Measurements from ENCODE around the gene KRTAP10-1.

Gene KRTAP10-1

DNA sequence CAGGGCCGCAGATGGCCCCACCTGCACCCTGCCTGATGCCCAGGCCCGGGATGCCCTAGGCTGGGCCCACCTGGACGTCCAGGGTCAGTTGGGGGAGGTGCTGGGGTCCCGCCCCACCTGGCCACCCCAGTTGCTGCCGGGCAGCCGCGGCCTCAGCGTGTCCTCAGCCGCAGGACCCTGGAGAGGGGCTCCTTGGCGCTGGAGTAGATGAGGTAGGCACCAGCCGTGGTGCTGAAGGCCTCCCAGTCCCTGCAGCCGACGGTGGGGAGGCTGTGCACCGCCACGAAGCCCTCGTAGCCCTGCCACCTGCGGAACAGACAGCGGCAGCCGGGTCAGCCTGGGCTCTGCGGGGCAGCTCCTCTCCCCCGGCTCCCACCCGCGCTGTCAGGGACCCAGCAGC lies 40.4 kb downstream of the KRTAP10-1 start:
- DNase-seq, result no peak

GRCh38 chr21:44499211-44499560 lies 40.8 kb downstream of the KRTAP10-1 start:
- DNase-seq, result no peak

DNA sequence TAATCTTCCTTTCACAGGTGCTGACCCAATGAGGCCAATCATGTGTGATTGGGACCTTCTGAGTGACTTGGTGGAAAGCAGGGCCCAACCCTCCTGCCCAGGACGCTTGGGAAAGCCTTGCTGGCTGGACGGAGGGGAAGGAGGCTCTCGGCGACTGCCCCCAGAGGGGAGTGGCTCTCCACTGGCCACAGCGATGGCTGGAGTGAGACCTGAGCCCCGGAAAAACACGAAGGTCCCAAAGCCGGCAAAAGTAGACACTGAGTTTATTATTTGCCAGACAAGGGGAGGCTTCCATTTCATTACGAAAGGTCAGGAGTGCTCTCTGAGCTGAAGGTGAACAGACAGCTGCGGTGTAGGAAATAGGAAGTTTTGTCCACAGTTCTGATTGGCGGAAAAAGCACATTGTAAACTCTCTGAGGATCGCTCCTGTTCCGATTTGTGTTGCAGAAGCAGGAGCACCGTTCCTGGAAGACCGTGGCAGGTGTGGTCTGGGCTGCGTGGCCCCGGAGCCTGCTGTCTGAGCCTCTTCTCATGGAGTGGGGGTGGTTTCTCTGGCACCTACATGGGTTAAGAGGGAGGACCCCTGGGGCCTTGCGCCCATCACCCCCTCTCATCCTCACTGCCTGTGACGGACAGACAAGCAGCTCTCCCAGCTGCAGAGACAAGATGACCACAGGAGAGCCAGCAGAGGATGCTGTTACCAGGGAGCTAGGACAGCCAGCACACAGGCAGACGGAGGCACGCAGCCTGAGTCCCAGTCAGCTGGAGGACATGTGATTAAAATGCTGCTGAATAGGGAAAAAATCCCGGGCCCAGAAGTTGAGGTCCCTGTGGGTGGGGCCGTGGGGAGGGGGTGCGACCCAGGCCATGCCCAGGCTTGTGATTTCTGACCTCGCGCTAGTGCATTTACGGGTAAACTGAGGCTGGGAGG lies 41.5 kb downstream of the KRTAP10-1 start:
- no peak for DNase-seq

GRCh38 chr21:44497703-44498126 lies 42.3 kb downstream of the KRTAP10-1 start:
- DNase-seq, result no peak

- no peak for DNase-seq
Observed at GRCh38 chr21:44496564-44497550, 43.1 kb downstream of the KRTAP10-1 start.

- no peak for DNase-seq
Observed at GRCh38 chr21:44495611-44496563, 44.1 kb downstream of the KRTAP10-1 start.

- DNase-seq, result no peak
Observed at GRCh38 chr21:44494956-44495355, 45.0 kb downstream of the KRTAP10-1 start.

DNA sequence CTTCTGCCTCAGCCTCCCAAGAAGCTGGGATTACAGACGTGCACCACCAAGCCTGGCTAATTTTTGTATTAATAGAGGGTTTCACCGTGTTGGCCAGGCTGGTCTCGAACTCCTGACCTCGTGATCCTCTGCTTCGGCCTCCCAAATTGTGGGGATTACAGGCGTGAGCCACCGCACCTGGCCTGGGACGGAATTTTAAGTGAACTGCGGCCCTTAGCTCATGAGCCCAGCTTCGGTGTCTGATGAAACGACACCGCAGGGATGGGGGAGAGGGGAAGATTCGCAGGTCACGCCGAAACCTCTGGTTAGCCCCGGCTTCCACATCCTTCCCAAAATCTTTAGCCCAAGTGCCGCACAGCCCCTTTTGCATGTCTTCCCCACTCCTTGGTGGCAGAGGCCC lies 45.6 kb downstream of the KRTAP10-1 start:
- DNase-seq, result no peak

DNA sequence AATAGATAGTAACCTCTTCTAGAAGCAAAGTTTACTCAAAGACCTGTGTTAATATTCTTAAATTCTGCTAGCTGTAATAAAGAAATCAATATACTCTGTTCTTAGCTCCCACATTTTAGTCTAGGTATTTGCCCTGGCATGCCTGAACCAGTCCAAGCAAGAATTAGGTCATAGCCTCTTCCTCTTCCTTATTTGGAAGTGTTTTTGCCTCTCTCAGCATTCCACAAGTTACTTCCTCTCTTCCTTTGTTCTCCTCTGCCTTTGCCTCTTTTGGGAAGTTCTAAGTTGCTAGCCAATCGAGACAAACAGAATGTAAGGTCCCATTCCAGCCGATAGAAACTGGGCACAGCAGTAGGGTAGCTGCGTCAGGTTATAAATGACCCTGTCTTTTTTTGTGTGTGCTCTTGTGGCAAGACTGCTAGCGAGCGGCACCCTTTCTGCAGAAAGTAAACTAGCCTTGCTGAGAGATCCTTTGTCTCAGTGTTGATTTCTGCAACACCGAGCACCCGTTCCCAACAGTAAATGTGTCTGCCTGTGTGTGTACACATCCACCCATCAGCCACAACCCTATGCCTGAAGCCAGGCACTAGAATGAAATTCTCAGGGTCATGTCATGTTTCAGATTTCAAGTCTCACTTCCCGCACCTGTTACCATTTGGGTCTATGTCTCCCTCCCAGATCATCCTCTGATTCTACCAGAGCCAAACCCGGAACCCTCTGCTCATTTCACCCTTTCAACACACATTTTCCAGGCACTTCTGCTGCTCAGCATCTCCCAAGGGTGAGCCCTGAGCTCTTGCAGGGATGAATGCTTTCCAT lies 47.2 kb downstream of the KRTAP10-1 start:
- no peak for DNase-seq

- DNase-seq, result no peak
Observed at GRCh38 chr21:44490816-44491215, 49.2 kb downstream of the KRTAP10-1 start.

DNA sequence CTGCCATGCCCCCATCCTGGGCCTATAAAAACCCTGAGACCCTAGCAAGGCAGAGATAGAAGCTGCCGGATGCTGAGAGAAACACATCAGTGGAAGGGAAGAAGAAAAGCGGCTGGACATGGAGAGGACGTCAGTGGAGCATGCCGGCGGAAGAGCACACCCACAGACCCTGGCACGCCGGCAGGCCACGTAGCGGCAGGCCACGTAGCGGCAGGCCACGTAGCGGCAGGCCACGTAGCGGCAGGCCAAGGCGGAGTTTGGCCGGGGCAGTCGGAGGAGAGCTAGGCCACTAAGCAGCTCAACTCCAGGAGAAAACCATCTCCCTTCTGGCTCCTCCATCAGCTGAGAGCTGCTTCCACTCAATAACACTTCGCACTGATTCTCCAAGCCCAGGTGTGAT lies 49.6 kb downstream of the KRTAP10-1 start:
- DNase-seq, result no peak

DNA sequence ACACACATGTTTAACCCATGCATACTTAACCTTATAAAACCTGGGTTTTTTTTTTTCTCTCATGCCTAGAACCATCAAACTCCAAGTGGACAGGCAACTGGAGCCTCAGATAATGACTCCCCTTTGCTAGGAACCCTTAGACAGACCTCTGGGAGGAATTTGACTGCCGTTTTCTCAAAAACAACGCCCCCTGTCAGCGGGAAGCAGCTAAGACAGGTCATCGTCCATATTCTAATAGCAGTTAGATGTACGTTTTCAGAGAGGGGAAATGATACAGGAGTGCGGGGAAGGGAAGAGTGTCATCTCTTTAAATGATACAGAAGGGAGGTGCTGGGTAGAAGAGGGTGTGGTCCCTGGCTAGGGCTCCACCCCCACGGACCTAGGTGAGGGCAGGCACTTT lies 50.0 kb downstream of the KRTAP10-1 start:
- DNase-seq, result no peak
